ENCODE results near the gene ASCC2. TPM values are rescaled to one million over a fixed set of nuclear protein-coding genes. Genes with fewer than 3 reads are reported as not detected.

ASCC2 gene
- total and polyA plus RNA-seq, 2 experiments from 2014 or later = 30.5 to 31.3 TPM

DNA sequence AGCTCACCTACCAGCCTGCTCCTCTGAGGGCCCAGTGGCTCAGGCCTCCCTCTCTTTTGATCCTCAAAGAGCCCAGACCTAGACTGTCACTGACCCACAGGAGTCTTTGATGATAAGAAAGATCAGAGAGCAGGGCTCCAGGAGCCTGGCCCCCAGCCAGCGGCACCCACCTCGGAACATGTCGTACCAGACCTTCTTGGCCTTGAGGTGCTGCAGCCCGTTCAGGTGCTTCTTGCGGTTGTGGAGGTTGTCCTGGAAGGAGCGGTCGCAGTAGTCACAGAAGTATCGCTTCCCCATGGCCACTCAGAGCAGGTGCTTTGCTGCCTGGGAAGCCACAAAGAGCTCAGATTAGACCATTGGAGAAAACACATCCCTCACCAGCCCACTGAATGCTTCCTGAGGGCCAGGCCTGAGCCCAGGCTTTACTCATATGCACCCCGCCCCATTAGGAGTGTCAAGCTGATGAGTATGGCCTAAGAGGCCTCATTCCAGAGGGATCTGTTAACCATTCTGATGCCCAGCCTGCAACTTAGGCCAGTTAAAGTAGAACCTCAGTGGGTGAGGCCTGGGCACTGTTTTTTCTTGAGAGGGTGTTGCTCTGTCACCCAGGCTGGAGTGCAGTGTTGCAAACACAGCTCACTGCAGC, 89.7 kb downstream of the ASCC2 start:
- Histone ChIP-seq H3K9me2 (ENCODE audit: insufficient read depth) (no peaks in the 10 kb centered on the region), H3F3A (replicated peaks; ENCODE audit: low read depth) (no peaks in the 10 kb centered on the region), H3K4me3 (no peak overlapping the region), H3K27me3 (ENCODE audit: insufficient read depth) (no peaks in the 10 kb centered on the region), H3K27ac (ENCODE audit: low read depth) (no peak overlapping the region), H2AFZ (no peak overlapping the region), H3K4me1 (ENCODE audit: insufficient read depth) (no peaks in the 10 kb centered on the region), H3K36me3 (ENCODE audit: insufficient read depth) (no peaks in the 10 kb centered on the region), H3K4me2 (no peak overlapping the region), H3K79me2 (replicated peaks; ENCODE audit: insufficient read depth) (no peaks in the 10 kb centered on the region), H4K20me1 (replicated peaks; ENCODE audit: insufficient read depth) (no peaks in the 10 kb centered on the region)
- Mint-ChIP-seq H3K4me1 (no peaks in the 10 kb centered on the region), H3K27ac (no peak overlapping the region), H3K27me3 (ENCODE audit: insufficient read depth, low read depth, poor library complexity) (peaks cover 5% of the 10 kb centered on the region), H3K4me3 (no peak overlapping the region), H3K36me3 (ENCODE audit: low read depth) (peaks cover 3% of the 10 kb centered on the region; the same call in 1 of the 3 replicates), H3K9me3 (no peaks in the 10 kb centered on the region; the same call in 1 of the 3 replicates)
- TF ChIP-seq EZH2phosphoT487 (IDR thresholded peaks at IDR 0.05; ENCODE audit: unreplicated experiment) (no peak), CREB1 (CRISPR knock-in tag; IDR thresholded peaks at IDR 0.05; ENCODE audit: low read depth) (no peak), EZH2 (IDR thresholded peaks at IDR 0.05; ENCODE audit: low read depth, unreplicated experiment) (no peak), ZNF114 (CRISPR knock-in tag; IDR thresholded peaks at IDR 0.05) (no peak), NANOG (IDR thresholded peaks at IDR 0.05; ENCODE audit: borderline replicate concordance) (no peak), ZNF462 (CRISPR knock-in tag; IDR thresholded peaks at IDR 0.05) (no peak), ETS1 (IDR thresholded peaks at IDR 0.05) (no peak), POLR2AphosphoS5 (IDR thresholded peaks at IDR 0.05; ENCODE audit: low read depth) (no peak), ZNF331 (CRISPR knock-in tag; IDR thresholded peaks at IDR 0.05; ENCODE audit: low read depth) (no peak), JUNB (IDR thresholded peaks at IDR 0.05; ENCODE audit: unreplicated experiment) (no peak), STAT1 (IDR thresholded peaks at IDR 0.05; ENCODE audit: unreplicated experiment) (no peak)
- TF ChIP-seq, protein P1, sequence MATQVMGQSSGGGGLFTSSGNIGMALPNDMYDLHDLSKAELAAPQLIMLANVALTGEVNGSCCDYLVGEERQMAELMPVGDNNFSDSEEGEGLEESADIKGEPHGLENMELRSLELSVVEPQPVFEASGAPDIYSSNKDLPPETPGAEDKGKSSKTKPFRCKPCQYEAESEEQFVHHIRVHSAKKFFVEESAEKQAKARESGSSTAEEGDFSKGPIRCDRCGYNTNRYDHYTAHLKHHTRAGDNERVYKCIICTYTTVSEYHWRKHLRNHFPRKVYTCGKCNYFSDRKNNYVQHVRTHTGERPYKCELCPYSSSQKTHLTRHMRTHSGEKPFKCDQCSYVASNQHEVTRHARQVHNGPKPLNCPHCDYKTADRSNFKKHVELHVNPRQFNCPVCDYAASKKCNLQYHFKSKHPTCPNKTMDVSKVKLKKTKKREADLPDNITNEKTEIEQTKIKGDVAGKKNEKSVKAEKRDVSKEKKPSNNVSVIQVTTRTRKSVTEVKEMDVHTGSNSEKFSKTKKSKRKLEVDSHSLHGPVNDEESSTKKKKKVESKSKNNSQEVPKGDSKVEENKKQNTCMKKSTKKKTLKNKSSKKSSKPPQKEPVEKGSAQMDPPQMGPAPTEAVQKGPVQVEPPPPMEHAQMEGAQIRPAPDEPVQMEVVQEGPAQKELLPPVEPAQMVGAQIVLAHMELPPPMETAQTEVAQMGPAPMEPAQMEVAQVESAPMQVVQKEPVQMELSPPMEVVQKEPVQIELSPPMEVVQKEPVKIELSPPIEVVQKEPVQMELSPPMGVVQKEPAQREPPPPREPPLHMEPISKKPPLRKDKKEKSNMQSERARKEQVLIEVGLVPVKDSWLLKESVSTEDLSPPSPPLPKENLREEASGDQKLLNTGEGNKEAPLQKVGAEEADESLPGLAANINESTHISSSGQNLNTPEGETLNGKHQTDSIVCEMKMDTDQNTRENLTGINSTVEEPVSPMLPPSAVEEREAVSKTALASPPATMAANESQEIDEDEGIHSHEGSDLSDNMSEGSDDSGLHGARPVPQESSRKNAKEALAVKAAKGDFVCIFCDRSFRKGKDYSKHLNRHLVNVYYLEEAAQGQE (IDR thresholded peaks at IDR 0.05; ENCODE audit: unreplicated experiment) = no peak
- TF ChIP-seq, protein P2, sequence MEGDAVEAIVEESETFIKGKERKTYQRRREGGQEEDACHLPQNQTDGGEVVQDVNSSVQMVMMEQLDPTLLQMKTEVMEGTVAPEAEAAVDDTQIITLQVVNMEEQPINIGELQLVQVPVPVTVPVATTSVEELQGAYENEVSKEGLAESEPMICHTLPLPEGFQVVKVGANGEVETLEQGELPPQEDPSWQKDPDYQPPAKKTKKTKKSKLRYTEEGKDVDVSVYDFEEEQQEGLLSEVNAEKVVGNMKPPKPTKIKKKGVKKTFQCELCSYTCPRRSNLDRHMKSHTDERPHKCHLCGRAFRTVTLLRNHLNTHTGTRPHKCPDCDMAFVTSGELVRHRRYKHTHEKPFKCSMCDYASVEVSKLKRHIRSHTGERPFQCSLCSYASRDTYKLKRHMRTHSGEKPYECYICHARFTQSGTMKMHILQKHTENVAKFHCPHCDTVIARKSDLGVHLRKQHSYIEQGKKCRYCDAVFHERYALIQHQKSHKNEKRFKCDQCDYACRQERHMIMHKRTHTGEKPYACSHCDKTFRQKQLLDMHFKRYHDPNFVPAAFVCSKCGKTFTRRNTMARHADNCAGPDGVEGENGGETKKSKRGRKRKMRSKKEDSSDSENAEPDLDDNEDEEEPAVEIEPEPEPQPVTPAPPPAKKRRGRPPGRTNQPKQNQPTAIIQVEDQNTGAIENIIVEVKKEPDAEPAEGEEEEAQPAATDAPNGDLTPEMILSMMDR (conservative IDR thresholded peaks at IDR 0.05; ENCODE audit: low read depth in 2 of 2) = no peak
- ATAC-seq = no peak
- no peak for DNase-seq (ENCODE audit: low spot score)
